Transverse colon (tissue), 3 donors: Measurements from ENCODE around the gene LGALS1.
A peak's percentile ranks its signal among the peaks of the same experiment; 100 is the strongest.

Experiments
- EP300 ChIP-seq: sonication (generic); formaldehyde crosslinking; IDR thresholded peaks from one replicate; pipeline ENCODE4 v1.6.1; 2017; ENCODE audit warnings: antibody characterized with exemption, low read depth
- POLR2A ChIP-seq: fragments of 450-650 bp; IDR thresholded peaks from one replicate; pipeline ENCODE4 v1.6.1; 2016; ENCODE audit warnings: antibody characterized with exemption, mild to moderate bottlenecking, moderate library complexity
- TF ChIP-seq, protein P1 (sequence below), 5 experiments: fragments of 200-600 bp in 3 of 5; fragments of 450-650 bp in 2 of 5; sonication (generic) in 3 of 5; IDR thresholded peaks; 1 replicate in 2 of 5; 2 replicates in 3 of 5; pipeline ENCODE4 v1.5.1; 2016 to 2017; ENCODE audit warnings: antibody characterized with exemption in 5 of 5, inconsistent platforms in 3 of 5, mild to moderate bottlenecking in 2 of 5, moderate library complexity in 1 of 5

DNA sequence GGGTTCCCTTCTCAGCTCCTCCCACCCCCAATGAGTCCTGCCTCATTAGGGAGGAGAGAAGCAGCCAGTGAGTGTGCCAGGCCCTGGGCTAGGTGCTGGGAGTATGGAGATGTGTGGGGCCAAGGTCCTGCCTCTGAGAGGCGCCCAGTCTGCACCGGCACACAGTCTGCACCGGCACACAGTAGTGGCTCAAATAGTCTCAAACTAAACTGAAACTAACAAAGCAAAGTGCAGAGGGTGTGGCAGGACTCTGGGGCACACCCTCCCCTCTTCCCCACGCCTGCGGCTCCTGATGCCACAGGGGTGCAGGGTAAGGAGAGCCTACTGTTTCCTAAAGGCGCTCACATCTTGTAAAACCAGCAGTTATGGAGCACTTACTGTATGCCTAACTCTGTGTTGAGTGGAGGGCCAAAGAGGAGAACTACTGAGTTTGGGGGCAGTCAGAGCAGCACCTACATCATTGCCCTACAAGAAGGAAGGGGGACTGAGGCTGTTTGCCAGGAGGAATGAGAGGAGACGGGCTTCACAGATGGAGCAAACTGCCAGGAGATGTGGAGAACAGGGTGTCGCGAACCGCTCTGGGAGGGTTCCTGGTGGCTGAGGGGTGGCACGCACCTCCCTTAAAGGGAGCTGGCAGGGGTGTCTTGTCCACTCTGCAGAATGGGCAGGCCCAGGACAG is 36.9 kb upstream of the LGALS1 start:
- TF ChIP-seq POLR2A = peak; percentile 65
- TF ChIP-seq, protein P1, sequence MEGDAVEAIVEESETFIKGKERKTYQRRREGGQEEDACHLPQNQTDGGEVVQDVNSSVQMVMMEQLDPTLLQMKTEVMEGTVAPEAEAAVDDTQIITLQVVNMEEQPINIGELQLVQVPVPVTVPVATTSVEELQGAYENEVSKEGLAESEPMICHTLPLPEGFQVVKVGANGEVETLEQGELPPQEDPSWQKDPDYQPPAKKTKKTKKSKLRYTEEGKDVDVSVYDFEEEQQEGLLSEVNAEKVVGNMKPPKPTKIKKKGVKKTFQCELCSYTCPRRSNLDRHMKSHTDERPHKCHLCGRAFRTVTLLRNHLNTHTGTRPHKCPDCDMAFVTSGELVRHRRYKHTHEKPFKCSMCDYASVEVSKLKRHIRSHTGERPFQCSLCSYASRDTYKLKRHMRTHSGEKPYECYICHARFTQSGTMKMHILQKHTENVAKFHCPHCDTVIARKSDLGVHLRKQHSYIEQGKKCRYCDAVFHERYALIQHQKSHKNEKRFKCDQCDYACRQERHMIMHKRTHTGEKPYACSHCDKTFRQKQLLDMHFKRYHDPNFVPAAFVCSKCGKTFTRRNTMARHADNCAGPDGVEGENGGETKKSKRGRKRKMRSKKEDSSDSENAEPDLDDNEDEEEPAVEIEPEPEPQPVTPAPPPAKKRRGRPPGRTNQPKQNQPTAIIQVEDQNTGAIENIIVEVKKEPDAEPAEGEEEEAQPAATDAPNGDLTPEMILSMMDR (IDR thresholded peaks at IDR 0.05) = no peak
- TF ChIP-seq EP300 = no peak
